GM12878 (cell line): ENCODE results near the gene PI4KA. TPM values are rescaled to one million over a fixed set of nuclear protein-coding genes. Genes with fewer than 3 reads are reported as not detected.

Experiments used
- ATAC-seq: fragments of 200-7000 bp; cut with Tn5 transposase; 3 replicates; pipeline ENCODE4 v1.9.1; 2020; ENCODE audit warnings: mild to moderate bottlenecking, moderate library complexity
- BruUV-seq: library from RNA; stranded (reverse); fragments of 400-500 nt; replicated peaks from 2 replicates; lab custom pipeline; 2021; lab: Mats Ljungman, UMichigan
- CTCF ChIA-PET: fragments of 300-600 bp; sonication (Branson Sonifier 250); formaldehyde crosslinking; extraction: SDS; loops from one replicate; lab custom pipeline; 2021; ENCODE audit warnings: inconsistent platforms; lab: Yijun Ruan, JAX
- POLR2A ChIA-PET: fragments of 350-600 bp; formaldehyde crosslinking; extraction: SDS; loops from one replicate; lab custom pipeline; 2021; ENCODE audit warnings: inconsistent platforms; lab: Charles Lee
- RAD21 ChIA-PET: fragments of 300-600 bp; sonication (Branson Sonifier 250); formaldehyde crosslinking; loops from one replicate; lab custom pipeline; 2023; ENCODE audit warnings: antibody characterized with exemption; ENCODE audit not compliant: unreplicated experiment; lab: Charles Lee
- SMC1A ChIA-PET: fragments of 300-600 bp; sonication (Branson Sonifier 250); formaldehyde crosslinking; loops from one replicate; lab custom pipeline; 2023; ENCODE audit not compliant: unreplicated experiment, uncharacterized antibody; lab: Charles Lee
- DNase-seq: peaks from one replicate; pipeline ENCODE4 v3.0.0-alpha.2; 2011; ENCODE audit warnings: low read depth, low spot score
- FAIRE-seq: peaks from 3 replicates; lab custom pipeline; 2011; peaks lifted over from hg19 to GRCh38; lab: Jason Lieb, UNC
- H2AFZ ChIP-seq: 2 replicates; pipeline ENCODE4 v1.6.0; 2011; ENCODE audit warnings: low read depth, low read length, control low read depth; ENCODE audit not compliant: control insufficient read depth
- H3K27ac ChIP-seq: 2 replicates; pipeline ENCODE4 v1.5.1; 2011; ENCODE audit warnings: control low read depth; ENCODE audit not compliant: control insufficient read depth, insufficient read depth
- H3K27me3 ChIP-seq, 2 experiments: replicated peaks in 1 of 2; 2 replicates each; pipeline versions ENCODE4 v1.6.0 to v1.6.1; 2011; ENCODE audit warnings: low read length in 1 of 2; ENCODE audit not compliant: control insufficient read depth in 2 of 2, insufficient read depth in 2 of 2
- H3K36me3 ChIP-seq, 2 experiments: 2 replicates each; pipeline ENCODE4 v1.5.1; 2011; ENCODE audit warnings: low read length in 1 of 2; ENCODE audit not compliant: control insufficient read depth in 2 of 2, insufficient read depth in 2 of 2
- H3K4me1 ChIP-seq: 2 replicates; pipeline ENCODE4 v1.6.1; 2011; ENCODE audit warnings: mild to moderate bottlenecking, low read length, moderate library complexity, mixed read lengths; ENCODE audit not compliant: control insufficient read depth, insufficient read depth
- H3K4me2 ChIP-seq: 2 replicates; pipeline ENCODE4 v1.6.0; 2011; ENCODE audit warnings: control low read depth; ENCODE audit not compliant: control insufficient read depth, insufficient read depth
- H3K4me3 ChIP-seq: fragments of 200-600 bp; sonication (generic); 2 replicates; pipeline ENCODE4 v1.5.1; 2016
- H3K79me2 ChIP-seq: 2 replicates; pipeline ENCODE4 v1.6.0; 2011; ENCODE audit warnings: low read length; ENCODE audit not compliant: control insufficient read depth, insufficient read depth
- H3K9ac ChIP-seq: 2 replicates; pipeline ENCODE4 v1.8.0; 2011; ENCODE audit warnings: low read length, control low read depth, mixed read lengths; ENCODE audit not compliant: control insufficient read depth, insufficient read depth
- H3K9me3 ChIP-seq: replicated peaks from 3 replicates; pipeline ENCODE4 v1.5.1; 2011; ENCODE audit warnings: mild to moderate bottlenecking, low read length; ENCODE audit not compliant: control insufficient read depth, insufficient read depth
- H4K20me1 ChIP-seq: 2 replicates; pipeline ENCODE4 v1.6.0; 2011; ENCODE audit not compliant: control insufficient read depth, insufficient read depth
- ASH2L ChIP-seq: fragments of 300-600, 200-600 bp; sonication (generic); IDR thresholded peaks from 2 replicates; pipeline ENCODE4 v1.6.1; 2017; ENCODE audit warnings: low read depth, mild to moderate bottlenecking, borderline replicate concordance
- ATF7 ChIP-seq: fragments of 450-650 bp; IDR thresholded peaks from 2 replicates; pipeline ENCODE4 v1.6.1; 2016; ENCODE audit warnings: low read depth, mild to moderate bottlenecking
- CHD2 ChIP-seq: IDR thresholded peaks from 2 replicates; pipeline ENCODE4 v1.6.1; 2011; ENCODE audit warnings: low read depth, low read length, improper control_type of control experiment, borderline replicate concordance
- CREB1 ChIP-seq: IDR thresholded peaks from 2 replicates; pipeline ENCODE4 v1.6.1; 2012; ENCODE audit warnings: low read depth, mild to moderate bottlenecking, inconsistent platforms
- HDGF ChIP-seq: fragments of 450-650 bp; IDR thresholded peaks from 2 replicates; pipeline ENCODE4 v1.6.1; 2016; ENCODE audit warnings: antibody characterized with exemption
- KAT2A ChIP-seq: conservative IDR thresholded peaks from 2 replicates; pipeline ENCODE4 v1.6.1; 2011; ENCODE audit warnings: low read depth, low read length; ENCODE audit not compliant: control insufficient read depth
- MLLT1 ChIP-seq: fragments of 450-650 bp; IDR thresholded peaks from 2 replicates; pipeline ENCODE4 v1.6.1; 2016; ENCODE audit warnings: mild to moderate bottlenecking
- NR2F1 ChIP-seq: fragments of 450-650 bp; conservative IDR thresholded peaks from 2 replicates; pipeline ENCODE4 v1.6.1; 2017; ENCODE audit warnings: mild to moderate bottlenecking
- PBX3 ChIP-seq: IDR thresholded peaks from 2 replicates; pipeline ENCODE4 v1.6.1; 2011; ENCODE audit warnings: mild to moderate bottlenecking, low read depth, low read length, moderate library complexity; ENCODE audit not compliant: insufficient replicate concordance
- RUNX3 ChIP-seq: IDR thresholded peaks from 2 replicates; pipeline ENCODE4 v1.6.1; 2012; ENCODE audit warnings: low read length, inconsistent platforms
- SP1 ChIP-seq: IDR thresholded peaks from one replicate; pipeline ENCODE4 v1.6.1; 2011; ENCODE audit warnings: low read depth, low read length
- TCF12 ChIP-seq: IDR thresholded peaks from 2 replicates; pipeline ENCODE4 v1.6.1; 2011; ENCODE audit warnings: low read depth, mild to moderate bottlenecking, low read length
- TCF3 ChIP-seq: IDR thresholded peaks from 2 replicates; pipeline ENCODE4 v1.6.1; 2012; ENCODE audit warnings: low read depth, mild to moderate bottlenecking, low read length, borderline replicate concordance; ENCODE audit not compliant: insufficient read depth
- WRNIP1 ChIP-seq: IDR thresholded peaks from 2 replicates; pipeline ENCODE4 v1.6.1; 2011; ENCODE audit warnings: low read depth, low read length, improper control_type of control experiment, borderline replicate concordance
- WGBS: methylation state at CpG from one replicate; pipeline ENCODE4 v1.1.6; 2016; ENCODE audit warnings: low lambda C conversion rate; ENCODE audit not compliant: insufficient replicate concordance, insufficient coverage; ENCODE audit errors: missing lambda C conversion rate; 5-methylcytosine and 5-hydroxymethylcytosine counted together
- in situ Hi-C: fragments of 300-500 bp; cut with MboI; formaldehyde crosslinking; loops from 9 replicates; pipeline ENCODE4 v1.14.3; 2018; ENCODE audit warnings: mixed read lengths
- intact Hi-C: fragments of 100-400 bp; cut with micrococcal nuclease; formaldehyde crosslinking; loops from one replicate; pipeline ENCODE4 v1.14.2; 2022; ENCODE audit not compliant: unreplicated experiment
- polyA plus RNA-seq, 11 experiments: library from polyadenylated mRNA; depleted of rRNA in 4 of 11; unstranded in 6 of 11; stranded (reverse) in 5 of 11; fragments of >200 nt; fragmentation: Nextera tagmentation in 4 of 11; fragmentation: Illumina TruSeq in 1 of 11; extraction: Ambion mirVana in 4 of 11; extraction: Trizol in 1 of 11; gene quantifications; 1 replicate in 1 of 11; 2 replicates in 10 of 11; pipeline versions ENCODE4 v1.2.1 to v1.2.3, GENCODE V29; 2011 to 2016; ENCODE audit warnings: inconsistent platforms in 2 of 11, missing spikeins in 2 of 11, low read depth in 1 of 11
- total RNA-seq, 4 experiments: library from RNA; depleted of rRNA in 3 of 4; stranded (reverse); fragments of >200 nt in 3 of 4; fragmentation: Illumina TruSeq in 1 of 4; extraction: Trizol in 1 of 4; gene quantifications; 2 replicates each; pipeline versions ENCODE4 v1.2.1 to v1.2.3, GENCODE V29; 2013 to 2021

Gene PI4KA
- total and polyA plus RNA-seq, 10 of the 15 experiments (the other 5 are each of a cell fraction or from before 2014, with no cell fraction given) = 4.2 to 78.4 (median 42.1) TPM

- POLR2A ChIA-PET = no interaction called here
- H3K9me3 ChIP-seq = no peaks in the 10 kb centered on the region
- H4K20me1 ChIP-seq = no peaks in the 10 kb centered on the region
- peaks cover 49% of the 10 kb centered on the region for H3K79me2 ChIP-seq
- RAD21 ChIA-PET = no interaction called here
- 1% methylated on average over 27 of the region's 38 CpGs for WGBS
- H3K4me1 ChIP-seq = peaks cover 6% of the 10 kb centered on the region
- no peaks in the 10 kb centered on the region for H3K27me3 ChIP-seq
- no peak for FAIRE-seq
- SMC1A ChIA-PET = no interaction called here
- in situ Hi-C loops (no loop called here), intact Hi-C loops (no loop called here)
- H3K4me2 ChIP-seq = peak overlapping the region; percentile 96
- H3K9ac ChIP-seq = peak overlapping the region; percentile 83
- H2AFZ ChIP-seq = peak overlapping the region; percentile 81
- TSS peak; percentile 74 for BruUV-seq
- ATAC-seq = peak; percentile 65
- CTCF ChIA-PET = no interaction called here
- H3K36me3 ChIP-seq = peaks cover 0 to 2% of the 10 kb centered on the region in 2 experiments; a peak in 2 of 4 replicates
- TF ChIP-seq SP1 (peak; percentile 15), TCF3 (0 out of 2 replicates have a peak, but pooled peaks have one; percentile 9), TCF12 (0 out of 2 replicates have a peak, but pooled peaks have one; percentile 23), MLLT1 (0 out of 2 replicates have a peak, but pooled peaks have one; percentile 23), ATF7 (0 out of 2 replicates have a peak, but pooled peaks have one; percentile 12), CREB1 (no peak), WRNIP1 (0 out of 2 replicates have a peak, but pooled peaks have one; percentile 36), ASH2L (no peak), KAT2A (no peak), NR2F1 (0 out of 2 replicates have a peak, but pooled peaks have one; percentile 41), RUNX3 (peak; percentile 40; the same call in 1 of the 2 replicates), HDGF (0 out of 2 replicates have a peak, but pooled peaks have one; percentile 29), PBX3 (peak; percentile 47), CHD2 (peak; percentile 60; the same call in 1 of the 2 replicates)
- DNase-seq = peak; percentile 27
- peak overlapping the region; percentile 74 for H3K27ac ChIP-seq
- H3K4me3 ChIP-seq = peak overlapping the region; percentile 87
These were observed 585 bp downstream of the PI4KA start for GRCh38 chr22:20857838-20858614.
